ENCODE results near the gene PEX6. TPM values are rescaled to one million over a fixed set of nuclear protein-coding genes. Genes with fewer than 3 reads are reported as not detected.

Gene PEX6
- total RNA-seq, 1 experiment from 2014 or later: 26.1 TPM

DNA sequence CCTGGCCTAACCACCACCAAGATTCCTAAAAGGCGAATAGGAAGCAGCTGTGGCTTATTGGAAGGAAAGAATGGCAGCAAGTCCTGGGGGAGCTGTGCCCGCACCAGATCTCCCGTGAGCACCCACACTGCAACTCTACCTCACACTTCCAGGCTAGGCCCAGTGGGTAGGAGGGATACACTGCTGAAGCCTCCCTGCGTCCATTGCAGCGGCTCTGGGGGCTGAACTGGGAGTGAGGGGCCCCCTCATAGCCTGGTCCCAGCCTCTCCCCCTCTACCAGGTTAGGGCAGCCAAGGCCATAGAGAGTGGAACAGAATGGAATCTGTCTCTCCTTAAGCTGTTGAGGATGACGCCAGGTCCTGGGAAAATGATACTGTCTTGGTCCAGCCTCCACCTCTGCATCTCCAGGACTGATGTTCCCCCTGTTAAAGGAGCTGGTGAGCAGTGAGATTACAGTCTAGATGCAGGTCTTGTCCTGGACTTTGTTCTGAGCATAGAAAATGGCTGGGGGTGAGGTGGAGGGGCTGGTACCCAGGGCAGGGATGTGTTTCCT, 38.4 kb downstream of the PEX6 start:
- no peak for DNase-seq (ENCODE audit: low spot score)
- H3K4me3 ChIP-seq (ENCODE audit: low read depth, low read length, poor library complexity, severe bottlenecking): no peak overlapping the region
- no peaks in the 10 kb centered on the region for H3K27me3 ChIP-seq (replicated peaks; ENCODE audit: insufficient read depth, low read depth, low read length, poor library complexity)
- H3K36me3 ChIP-seq (ENCODE audit: insufficient read depth, low read length, poor library complexity, severe bottlenecking): peaks cover 21% of the 10 kb centered on the region
- H3K9me3 ChIP-seq (ENCODE audit: low read depth, low read length, poor library complexity, severe bottlenecking): no peaks in the 10 kb centered on the region
- POLR2A ChIA-PET (ENCODE audit: low non-redundant PET): interaction anchor here (0.6 kb wide), 1 partner anchor 234 kb away, joined by 5 read pairs; no protein-coding TSS in a partner anchor
- no TSS peak for BruUV-seq (replicated peaks)
- no peaks in the 10 kb centered on the region for H3K4me1 ChIP-seq (ENCODE audit: insufficient read depth, low read length, poor library complexity, severe bottlenecking)
- CTCF ChIA-PET: no interaction called here
- no peak overlapping the region for H3K27ac ChIP-seq (ENCODE audit: low read depth, low read length, poor library complexity, severe bottlenecking)
- TF ChIP-seq, protein P1, sequence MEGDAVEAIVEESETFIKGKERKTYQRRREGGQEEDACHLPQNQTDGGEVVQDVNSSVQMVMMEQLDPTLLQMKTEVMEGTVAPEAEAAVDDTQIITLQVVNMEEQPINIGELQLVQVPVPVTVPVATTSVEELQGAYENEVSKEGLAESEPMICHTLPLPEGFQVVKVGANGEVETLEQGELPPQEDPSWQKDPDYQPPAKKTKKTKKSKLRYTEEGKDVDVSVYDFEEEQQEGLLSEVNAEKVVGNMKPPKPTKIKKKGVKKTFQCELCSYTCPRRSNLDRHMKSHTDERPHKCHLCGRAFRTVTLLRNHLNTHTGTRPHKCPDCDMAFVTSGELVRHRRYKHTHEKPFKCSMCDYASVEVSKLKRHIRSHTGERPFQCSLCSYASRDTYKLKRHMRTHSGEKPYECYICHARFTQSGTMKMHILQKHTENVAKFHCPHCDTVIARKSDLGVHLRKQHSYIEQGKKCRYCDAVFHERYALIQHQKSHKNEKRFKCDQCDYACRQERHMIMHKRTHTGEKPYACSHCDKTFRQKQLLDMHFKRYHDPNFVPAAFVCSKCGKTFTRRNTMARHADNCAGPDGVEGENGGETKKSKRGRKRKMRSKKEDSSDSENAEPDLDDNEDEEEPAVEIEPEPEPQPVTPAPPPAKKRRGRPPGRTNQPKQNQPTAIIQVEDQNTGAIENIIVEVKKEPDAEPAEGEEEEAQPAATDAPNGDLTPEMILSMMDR (conservative IDR thresholded peaks at IDR 0.05; ENCODE audit: low read depth, low read length): no peak
- TF ChIP-seq EZH2 (IDR thresholded peaks at IDR 0.05; ENCODE audit: borderline replicate concordance, low read depth, low read length, poor library complexity, severe bottlenecking): no peak
- intact Hi-C loops (cut with micrococcal nuclease; ENCODE audit: unreplicated experiment): no loop called here

GRCh38 chr6:42939810-42940167, 39.2 kb downstream of the PEX6 start:
- H3K36me3 ChIP-seq (ENCODE audit: insufficient read depth, low read length, poor library complexity, severe bottlenecking): peaks cover 27% of the 10 kb centered on the region
- POLR2A ChIA-PET (ENCODE audit: low non-redundant PET): no interaction called here
- H3K9me3 ChIP-seq (ENCODE audit: low read depth, low read length, poor library complexity, severe bottlenecking): no peaks in the 10 kb centered on the region
- intact Hi-C loops (cut with micrococcal nuclease; ENCODE audit: unreplicated experiment): no loop called here
- CTCF ChIA-PET: no interaction called here
- H3K4me1 ChIP-seq (ENCODE audit: insufficient read depth, low read length, poor library complexity, severe bottlenecking): no peaks in the 10 kb centered on the region
- no peak overlapping the region for H3K4me3 ChIP-seq (ENCODE audit: low read depth, low read length, poor library complexity, severe bottlenecking)
- no TSS peak for BruUV-seq (replicated peaks)
- H3K27me3 ChIP-seq (replicated peaks; ENCODE audit: insufficient read depth, low read depth, low read length, poor library complexity): no peaks in the 10 kb centered on the region
- H3K27ac ChIP-seq (ENCODE audit: low read depth, low read length, poor library complexity, severe bottlenecking): no peak overlapping the region
- no peak for DNase-seq (ENCODE audit: low spot score)
- TF ChIP-seq, protein P1 (conservative IDR thresholded peaks at IDR 0.05; ENCODE audit: low read depth, low read length): no peak

DNA sequence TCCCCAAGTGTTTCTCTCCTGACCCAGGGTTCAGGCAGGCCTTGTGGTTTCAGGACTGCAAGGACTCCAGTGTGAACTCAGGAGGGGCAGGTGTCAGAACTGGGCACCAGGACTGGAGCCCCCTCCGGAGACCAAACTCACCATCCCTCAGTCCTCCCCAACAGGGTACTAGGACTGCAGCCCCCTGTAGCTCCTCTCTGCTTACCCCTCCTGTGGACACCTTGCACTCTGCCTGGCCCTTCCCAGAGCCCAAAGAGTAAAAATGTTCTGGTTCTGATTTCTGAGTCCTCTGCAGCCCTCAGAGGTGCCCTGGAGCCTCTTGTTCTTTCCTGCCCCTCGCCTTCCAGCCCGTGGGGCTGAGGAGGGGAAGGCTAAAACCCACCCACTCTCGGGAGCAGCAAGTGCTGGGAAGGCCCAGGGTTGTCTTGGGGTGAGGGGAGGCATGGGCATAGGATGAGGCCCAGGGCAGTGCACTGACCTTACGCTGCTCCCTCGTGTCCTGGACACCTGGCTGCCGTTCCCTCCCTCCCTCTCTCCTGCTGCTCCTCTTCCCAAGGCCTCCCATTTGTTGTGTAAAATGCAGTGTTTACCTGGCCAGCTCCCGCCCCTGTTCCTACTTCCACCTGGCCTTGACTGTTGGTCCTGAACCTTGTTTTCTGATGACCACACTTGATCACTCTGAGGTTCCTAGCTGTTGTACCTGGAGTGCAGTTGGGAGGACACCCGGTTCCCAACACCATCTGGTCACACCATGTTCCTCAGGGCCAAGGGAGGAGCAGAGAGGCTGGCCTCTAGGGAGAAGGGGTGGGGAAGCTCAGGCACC, 39.8 kb downstream of the PEX6 start:
- Histone ChIP-seq H3K27ac (ENCODE audit: low read depth, low read length, poor library complexity, severe bottlenecking) (no peak overlapping the region), H3K36me3 (ENCODE audit: insufficient read depth, low read length, poor library complexity, severe bottlenecking) (peaks cover 32% of the 10 kb centered on the region), H3K4me3 (ENCODE audit: low read depth, low read length, poor library complexity, severe bottlenecking) (no peak overlapping the region), H3K4me1 (ENCODE audit: insufficient read depth, low read length, poor library complexity, severe bottlenecking) (no peaks in the 10 kb centered on the region), H3K27me3 (replicated peaks; ENCODE audit: insufficient read depth, low read depth, low read length, poor library complexity) (no peaks in the 10 kb centered on the region), H3K9me3 (ENCODE audit: low read depth, low read length, poor library complexity, severe bottlenecking) (no peaks in the 10 kb centered on the region)
- TF ChIP-seq, protein P1 (conservative IDR thresholded peaks at IDR 0.05; ENCODE audit: low read depth, low read length): no peak
- TF ChIP-seq EZH2 (IDR thresholded peaks at IDR 0.05; ENCODE audit: borderline replicate concordance, low read depth, low read length, poor library complexity, severe bottlenecking): no peak
- CTCF ChIA-PET: no interaction called here
- POLR2A ChIA-PET (ENCODE audit: low non-redundant PET): interaction anchor here (0.6 kb wide), 1 partner anchor 13 kb away, joined by 8 read pairs; no protein-coding TSS in a partner anchor
- no TSS peak for BruUV-seq (replicated peaks)
- no peak for DNase-seq (ENCODE audit: low spot score)
- intact Hi-C loops (cut with micrococcal nuclease; ENCODE audit: unreplicated experiment): no loop called here
